Keratinocyte (primary cell): ENCODE data around the gene SLC66A2. TPM values are rescaled to one million over a fixed set of nuclear protein-coding genes. Genes with fewer than 3 reads are reported as not detected.
A peak's percentile ranks its signal among the peaks of the same experiment; 100 is the strongest.

Source experiments
- DNase-seq: peaks from one replicate; pipeline ENCODE4 v3.0.0-alpha.2; 2011; ENCODE audit warnings: low read depth, missing footprints, low spot score
- FAIRE-seq: peaks from 2 replicates; lab custom pipeline; 2011; peaks lifted over from hg19 to GRCh38; lab: Jason Lieb, UNC
- H2AFZ ChIP-seq: 2 replicates; pipeline ENCODE4 v1.6.0; 2012; ENCODE audit warnings: low read length, control low read depth, inconsistent platforms; ENCODE audit not compliant: control insufficient read depth
- H3K27ac ChIP-seq: 2 replicates; pipeline ENCODE4 v1.5.1; 2011; ENCODE audit warnings: low read length; ENCODE audit not compliant: control insufficient read depth, insufficient read depth
- H3K27me3 ChIP-seq: 3 replicates; pipeline ENCODE4 v1.6.0; 2011; ENCODE audit warnings: low read length; ENCODE audit not compliant: control insufficient read depth, insufficient read depth; ENCODE audit errors: extremely low read depth
- H3K36me3 ChIP-seq, 2 experiments: 2 replicates in 1 of 2; 3 replicates in 1 of 2; pipeline ENCODE4 v1.5.1; 2011; ENCODE audit warnings: low read length in 2 of 2, mild to moderate bottlenecking in 1 of 2; ENCODE audit not compliant: control insufficient read depth in 2 of 2, insufficient read depth in 2 of 2; ENCODE audit errors: extremely low read depth in 1 of 2
- H3K4me1 ChIP-seq: 3 replicates; pipeline ENCODE4 v1.5.1; 2011; ENCODE audit warnings: low read length; ENCODE audit not compliant: control insufficient read depth, insufficient read depth; ENCODE audit errors: extremely low read depth
- H3K4me2 ChIP-seq: 3 replicates; pipeline ENCODE4 v1.6.0; 2011; ENCODE audit warnings: low read depth, low read length; ENCODE audit not compliant: control insufficient read depth, insufficient read depth; ENCODE audit errors: extremely low read depth
- H3K4me3 ChIP-seq, 3 experiments: fragments of 200-600 bp in 1 of 3; sonication (generic) in 1 of 3; 2 replicates in 2 of 3; 3 replicates in 1 of 3; pipeline ENCODE4 v1.5.1; 2011 to 2016; ENCODE audit warnings: low read length in 3 of 3, mild to moderate bottlenecking in 3 of 3, control low read depth in 2 of 3, inconsistent platforms in 1 of 3, low read depth in 1 of 3, mixed read lengths in 1 of 3, mixed run types in 1 of 3, moderate library complexity in 1 of 3; ENCODE audit not compliant: control insufficient read depth in 2 of 3, insufficient read depth in 2 of 3; ENCODE audit errors: extremely low read depth in 1 of 3
- H3K79me2 ChIP-seq: 2 replicates; pipeline ENCODE4 v1.6.0; 2012; ENCODE audit warnings: low read length; ENCODE audit not compliant: control insufficient read depth, insufficient read depth
- H3K9ac ChIP-seq: 3 replicates; pipeline ENCODE4 v1.6.0; 2011; ENCODE audit warnings: low read length; ENCODE audit not compliant: control insufficient read depth, insufficient read depth; ENCODE audit errors: extremely low read depth
- H3K9me1 ChIP-seq: 3 replicates; pipeline ENCODE4 v1.6.0; 2011; ENCODE audit warnings: low read length; ENCODE audit not compliant: control insufficient read depth, insufficient read depth; ENCODE audit errors: extremely low read depth
- H3K9me3 ChIP-seq: 2 replicates; pipeline ENCODE4 v1.5.1; 2012; ENCODE audit warnings: low read depth, low read length; ENCODE audit not compliant: control insufficient read depth
- H4K20me1 ChIP-seq: 3 replicates; pipeline ENCODE4 v1.6.0; 2011; ENCODE audit warnings: low read length; ENCODE audit not compliant: control insufficient read depth, insufficient read depth; ENCODE audit errors: extremely low read depth
- EZH2 ChIP-seq: IDR thresholded peaks from one replicate; pipeline ENCODE4 v1.6.1; 2012; ENCODE audit warnings: inconsistent platforms, mild to moderate bottlenecking, low read length, moderate library complexity
- dilution Hi-C: fragments of 300-500 bp; cut with MboI; formaldehyde crosslinking; loops from one replicate; pipeline ENCODE4 v1.7.0; 2020; ENCODE audit warnings: low sequenced_read_pairs; ENCODE audit not compliant: extremely low pct_ligation_motif_present
- polyA plus RNA-seq, 5 experiments: library from polyadenylated mRNA; depleted of rRNA in 3 of 5; stranded (reverse) in 3 of 5; stranded (forward) in 1 of 5; unstranded in 1 of 5; fragments of >200 nt; gene quantifications; 1 replicate in 1 of 5; 2 replicates in 3 of 5; 3 replicates in 1 of 5; pipeline versions ENCODE4 v1.2.1 to v1.2.3, GENCODE V29; 2011 to 2012; ENCODE audit warnings: missing spikeins in 2 of 5, low read depth in 1 of 5, low replicate concordance in 1 of 5
- TF ChIP-seq, protein P1 (sequence below), 3 experiments: IDR thresholded peaks in 1 of 3; conservative IDR thresholded peaks in 1 of 3; optimal IDR thresholded peaks in 1 of 3; 2 replicates in 2 of 3; 3 replicates in 1 of 3; pipeline versions ENCODE3 to v1.5.1; 2011; ENCODE audit warnings: low read length in 3 of 3, mild to moderate bottlenecking in 3 of 3, moderate library complexity in 2 of 3, control low read depth in 1 of 3, inconsistent platforms in 1 of 3; ENCODE audit not compliant: insufficient read depth in 2 of 3; ENCODE audit errors: extremely low read depth in 1 of 3

The SLC66A2 gene
- polyA plus RNA-seq, 1 donor (not counting 4 experiments of a cell fraction or from before 2014, with no cell fraction given), result 16.3 TPM

DNA sequence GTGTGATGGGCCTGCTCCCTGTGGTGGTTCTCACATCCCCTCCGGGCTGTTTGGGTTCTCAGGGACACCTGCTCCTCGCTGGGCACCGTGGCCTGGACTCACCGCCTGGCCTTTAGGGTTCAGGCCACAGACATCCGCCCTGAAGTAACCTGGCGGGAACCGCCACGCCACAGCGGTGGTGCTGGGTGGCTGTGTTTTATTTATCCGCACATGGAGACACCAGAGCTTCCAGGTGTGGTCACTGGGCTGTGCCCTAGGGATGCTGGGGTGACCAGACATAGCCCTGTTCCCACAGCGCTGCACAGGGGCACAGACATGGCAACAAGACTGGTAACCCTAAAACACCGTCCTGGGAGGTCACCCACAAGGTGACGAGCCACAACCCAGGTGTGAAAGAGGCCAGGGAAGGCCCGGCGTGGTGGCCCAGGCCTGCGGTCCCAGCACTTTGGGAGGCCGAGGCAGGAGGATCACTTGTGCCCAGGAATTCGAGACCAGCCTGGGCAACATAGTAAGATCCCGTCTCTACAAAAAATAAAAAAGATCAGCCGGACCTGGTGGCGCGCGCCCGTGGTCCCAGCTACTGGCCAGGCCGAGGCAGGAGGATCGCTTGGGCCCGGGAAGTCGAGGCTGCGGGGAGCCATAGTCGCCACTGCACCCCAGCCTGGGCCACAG, 12.3 kb upstream of the SLC66A2 start:
- H3K36me3 ChIP-seq, result peaks cover 7 to 8% of the 10 kb centered on the region in 2 experiments
- H3K9me3 ChIP-seq, result no peaks in the 10 kb centered on the region
- H3K9ac ChIP-seq, result no peak overlapping the region
- TF ChIP-seq EZH2, result no peak
- DNase-seq (no peak), FAIRE-seq (no peak)
- no peak overlapping the region for H2AFZ ChIP-seq
- H3K4me3 ChIP-seq, result peak overlapping the region in 1 of 3 experiments; percentile 83
- dilution Hi-C loops, result no loop called here
- no peaks in the 10 kb centered on the region for H4K20me1 ChIP-seq
- H3K27me3 ChIP-seq, result no peaks in the 10 kb centered on the region
- H3K9me1 ChIP-seq, result no peaks in the 10 kb centered on the region
- no peak overlapping the region for H3K27ac ChIP-seq
- H3K4me1 ChIP-seq, result peaks cover 41% of the 10 kb centered on the region
- no peak overlapping the region for H3K4me2 ChIP-seq
- peaks cover 14% of the 10 kb centered on the region for H3K79me2 ChIP-seq

DNA sequence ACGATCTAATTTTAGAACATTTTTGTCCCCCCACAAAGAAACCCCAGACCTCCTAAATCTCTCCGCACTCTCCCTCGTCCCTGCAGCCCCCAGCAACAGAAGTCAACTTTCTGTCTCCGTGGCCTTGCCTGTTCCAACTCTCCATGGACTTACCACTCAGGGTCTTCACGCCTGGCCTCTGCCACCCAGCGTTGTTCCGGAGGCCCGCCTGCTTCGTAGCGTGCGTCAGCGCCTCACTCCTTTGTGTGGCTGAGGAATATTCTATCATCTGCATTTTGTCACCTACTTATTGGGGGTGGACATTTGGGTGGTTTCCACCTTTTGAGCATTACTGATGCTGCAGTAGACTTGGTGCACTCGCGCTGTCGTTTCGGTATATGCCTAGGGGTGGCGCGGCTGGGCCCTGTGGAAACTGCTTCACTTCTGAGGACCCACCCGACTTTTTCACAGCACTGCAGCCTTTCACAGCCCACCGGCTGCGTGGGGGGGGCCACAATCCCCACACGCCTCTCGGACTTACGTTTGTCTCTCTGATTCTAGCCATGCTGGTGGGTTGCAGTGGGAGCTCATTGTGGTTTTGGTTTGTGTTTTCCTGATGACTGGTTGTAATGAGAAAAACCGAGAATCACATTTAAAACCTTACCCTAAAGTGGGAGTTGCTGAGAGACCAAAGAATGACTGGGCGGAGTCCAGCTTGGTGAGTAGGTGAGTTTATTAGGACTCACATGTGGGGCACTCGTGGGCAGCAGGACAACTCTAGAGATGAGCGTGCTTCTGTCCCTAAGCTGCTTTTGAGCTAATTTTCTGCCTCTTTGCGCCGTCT, 11.6 kb upstream of the SLC66A2 start:
- dilution Hi-C loops, result no loop called here
- Histone ChIP-seq H3K9ac (peak overlapping the region; percentile 53), H3K4me1 (peaks cover 41% of the 10 kb centered on the region), H2AFZ (no peak overlapping the region), H3K9me3 (no peaks in the 10 kb centered on the region), H4K20me1 (no peaks in the 10 kb centered on the region), H3K4me3 (no peak overlapping the region), H3K27me3 (no peaks in the 10 kb centered on the region), H3K4me2 (peak overlapping the region; percentile 76), H3K27ac (peak overlapping the region; percentile 53), H3K79me2 (peaks cover 14% of the 10 kb centered on the region), H3K36me3 (peaks cover 4 to 8% of the 10 kb centered on the region in 2 experiments), H3K9me1 (no peaks in the 10 kb centered on the region)
- TF ChIP-seq EZH2, result no peak
- TF ChIP-seq, protein P1, sequence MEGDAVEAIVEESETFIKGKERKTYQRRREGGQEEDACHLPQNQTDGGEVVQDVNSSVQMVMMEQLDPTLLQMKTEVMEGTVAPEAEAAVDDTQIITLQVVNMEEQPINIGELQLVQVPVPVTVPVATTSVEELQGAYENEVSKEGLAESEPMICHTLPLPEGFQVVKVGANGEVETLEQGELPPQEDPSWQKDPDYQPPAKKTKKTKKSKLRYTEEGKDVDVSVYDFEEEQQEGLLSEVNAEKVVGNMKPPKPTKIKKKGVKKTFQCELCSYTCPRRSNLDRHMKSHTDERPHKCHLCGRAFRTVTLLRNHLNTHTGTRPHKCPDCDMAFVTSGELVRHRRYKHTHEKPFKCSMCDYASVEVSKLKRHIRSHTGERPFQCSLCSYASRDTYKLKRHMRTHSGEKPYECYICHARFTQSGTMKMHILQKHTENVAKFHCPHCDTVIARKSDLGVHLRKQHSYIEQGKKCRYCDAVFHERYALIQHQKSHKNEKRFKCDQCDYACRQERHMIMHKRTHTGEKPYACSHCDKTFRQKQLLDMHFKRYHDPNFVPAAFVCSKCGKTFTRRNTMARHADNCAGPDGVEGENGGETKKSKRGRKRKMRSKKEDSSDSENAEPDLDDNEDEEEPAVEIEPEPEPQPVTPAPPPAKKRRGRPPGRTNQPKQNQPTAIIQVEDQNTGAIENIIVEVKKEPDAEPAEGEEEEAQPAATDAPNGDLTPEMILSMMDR (optimal IDR thresholded peaks at IDR 0.05 in 1 of 3, IDR thresholded peaks at IDR 0.05 in 1 of 3, conservative IDR thresholded peaks at IDR 0.05 in 1 of 3; ENCODE audit: extremely low read depth in 1 of 3, insufficient read depth in 2 of 3, low read length in 3 of 3), result no peak
- DNase-seq, result no peak
- FAIRE-seq, result peak; percentile 36
